SK-N-SH treated with all-trans-retinoic acid at 6 μM for 48 hours (cell line): ENCODE data around the gene ZDHHC11.
"Not testable (repeated sequence)": the region's sequence is repeated elsewhere in the genome, so short reads cannot be mapped to it uniquely, and the experiment has no call there.

Source experiments
- ARNTL ChIP-seq: fragments of 450-650 bp; formaldehyde crosslinking; IDR thresholded peaks from 2 replicates; pipeline ENCODE4 v1.5.0; 2020; ENCODE audit warnings: low read depth, mild to moderate bottlenecking, moderate library complexity, borderline replicate concordance
- CSRNP3 ChIP-seq: fragments of 250-450 bp; sonication (Bioruptor Pico); IDR thresholded peaks from 2 replicates; pipeline ENCODE4 v1.5.1; 2021; ENCODE audit warnings: mild to moderate bottlenecking, moderate library complexity
- GLIS3 ChIP-seq: fragments of 250-450 bp; sonication (Bioruptor Pico); IDR thresholded peaks from 2 replicates; pipeline ENCODE4 v1.5.0; 2020; ENCODE audit warnings: mild to moderate bottlenecking, moderate library complexity
- ISL1 ChIP-seq: fragments of 250-450 bp; sonication (Bioruptor Pico); IDR thresholded peaks from 2 replicates; pipeline ENCODE4 v2.1.2; 2022; ENCODE audit warnings: mild to moderate bottlenecking, moderate library complexity
- PATZ1 ChIP-seq: fragments of 250-450 bp; sonication (Bioruptor Pico); IDR thresholded peaks from 2 replicates; pipeline ENCODE4 v1.8.0; 2020; ENCODE audit warnings: mild to moderate bottlenecking, moderate library complexity, borderline replicate concordance
- RARB ChIP-seq: fragments of 250-450 bp; sonication (Bioruptor Pico); IDR thresholded peaks from 2 replicates; pipeline ENCODE4 v1.8.0; 2021; ENCODE audit warnings: mild to moderate bottlenecking, moderate library complexity
- SNAI2 ChIP-seq: fragments of 250-450 bp; sonication (Bioruptor Pico); IDR thresholded peaks from 2 replicates; pipeline ENCODE4 v1.5.0; 2020; ENCODE audit warnings: mild to moderate bottlenecking, moderate library complexity
- ZC3H10 ChIP-seq: fragments of 250-450 bp; sonication (Bioruptor Pico); IDR thresholded peaks from 2 replicates; pipeline ENCODE4 v1.5.1; 2021; ENCODE audit warnings: mild to moderate bottlenecking, moderate library complexity
- ZFP3 ChIP-seq: fragments of 250-450 bp; sonication (Bioruptor Pico); IDR thresholded peaks from 2 replicates; pipeline ENCODE4 v1.5.0; 2020; ENCODE audit warnings: mild to moderate bottlenecking, moderate library complexity
- ZFP30 ChIP-seq: fragments of 450-650 bp; formaldehyde crosslinking; IDR thresholded peaks from 2 replicates; pipeline ENCODE4 v1.5.0; 2022; ENCODE audit warnings: mild to moderate bottlenecking, moderate library complexity
- ZNF70 ChIP-seq: fragments of 450-650 bp; formaldehyde crosslinking; IDR thresholded peaks from 2 replicates; pipeline ENCODE4 v1.5.0; 2020; ENCODE audit warnings: mild to moderate bottlenecking, moderate library complexity
- ZNF8 ChIP-seq: fragments of 450-650 bp; formaldehyde crosslinking; IDR thresholded peaks from 2 replicates; pipeline ENCODE4 v1.5.0; 2020; ENCODE audit warnings: mild to moderate bottlenecking, moderate library complexity
- TF ChIP-seq, protein P1 (sequence below): fragments of 250-450 bp; sonication (Bioruptor Pico); IDR thresholded peaks from 2 replicates; pipeline ENCODE4 v1.5.1; 2020; ENCODE audit warnings: low read depth, mild to moderate bottlenecking, moderate library complexity

DNA sequence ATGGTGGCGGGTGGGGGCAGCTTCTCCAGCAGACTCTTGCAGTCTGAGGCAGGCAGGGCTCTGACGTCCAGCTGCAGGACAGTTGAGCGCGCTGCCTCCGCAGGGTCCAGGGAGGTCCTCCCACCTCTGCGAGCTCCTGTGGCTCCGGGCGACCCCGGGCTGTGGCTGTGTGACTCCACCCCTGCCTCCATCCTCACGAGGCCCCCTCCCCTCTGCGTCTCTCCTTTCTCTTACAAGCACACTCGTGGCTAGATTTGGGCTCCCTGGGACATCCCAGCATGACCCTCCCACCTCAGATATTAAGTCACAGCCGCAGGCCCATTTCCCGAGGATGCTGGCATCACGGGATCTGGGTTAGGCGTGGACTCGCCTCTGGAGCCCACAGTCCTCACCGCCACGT is 100.6 kb downstream of the ZDHHC11 start:
- not testable (repeated sequence) for TF ChIP-seq CSRNP3 (CRISPR knock-in tag); ZNF70 (CRISPR knock-in tag); ZFP3 (CRISPR knock-in tag); ARNTL; ZFP30 (CRISPR knock-in tag); ISL1 (CRISPR knock-in tag); RARB (CRISPR knock-in tag); GLIS3; ZC3H10 (CRISPR knock-in tag); SNAI2 (CRISPR knock-in tag); PATZ1; ZNF8
- TF ChIP-seq, protein P1, sequence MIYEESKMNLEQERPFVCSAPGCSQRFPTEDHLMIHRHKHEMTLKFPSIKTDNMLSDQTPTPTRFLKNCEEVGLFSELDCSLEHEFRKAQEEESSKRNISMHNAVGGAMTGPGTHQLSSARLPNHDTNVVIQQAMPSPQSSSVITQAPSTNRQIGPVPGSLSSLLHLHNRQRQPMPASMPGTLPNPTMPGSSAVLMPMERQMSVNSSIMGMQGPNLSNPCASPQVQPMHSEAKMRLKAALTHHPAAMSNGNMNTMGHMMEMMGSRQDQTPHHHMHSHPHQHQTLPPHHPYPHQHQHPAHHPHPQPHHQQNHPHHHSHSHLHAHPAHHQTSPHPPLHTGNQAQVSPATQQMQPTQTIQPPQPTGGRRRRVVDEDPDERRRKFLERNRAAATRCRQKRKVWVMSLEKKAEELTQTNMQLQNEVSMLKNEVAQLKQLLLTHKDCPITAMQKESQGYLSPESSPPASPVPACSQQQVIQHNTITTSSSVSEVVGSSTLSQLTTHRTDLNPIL (CRISPR knock-in tag) = not testable (repeated sequence)
